ENCODE measurements around the gene ABHD15.
"Not testable (repeated sequence)": the region's sequence is repeated elsewhere in the genome, so short reads cannot be mapped to it uniquely, and the experiment has no call there.

The ABHD15 gene

GRCh38 chr17:29567554-29568330 lies 905 bp upstream of the ABHD15 start:
- no peak for DNase-seq

GRCh38 chr17:29567304-29567553 lies 392 bp upstream of the ABHD15 start:
- DNase-seq = no peak

- DNase-seq = no peak
These were observed 979 bp downstream of the ABHD15 start for GRCh38 chr17:29565643-29566472.

- DNase-seq = no peak
These were observed 3.0 kb downstream of the ABHD15 start for GRCh38 chr17:29563816-29564215.

- DNase-seq = no peak
These were observed 4.2 kb downstream of the ABHD15 start for GRCh38 chr17:29562615-29563014.

GRCh38 chr17:29561554-29562517 lies 5.0 kb downstream of the ABHD15 start:
- DNase-seq = peak; percentile 35

GRCh38 chr17:29560316-29560715 lies 6.5 kb downstream of the ABHD15 start:
- DNase-seq = no peak

- no peak for DNase-seq
These were observed 7.2 kb downstream of the ABHD15 start for GRCh38 chr17:29559640-29560039.

- not testable (repeated sequence) for DNase-seq
These were observed 8.7 kb downstream of the ABHD15 start for GRCh38 chr17:29558139-29558538.

GRCh38 chr17:29557739-29558116 lies 9.1 kb downstream of the ABHD15 start:
- no peak for DNase-seq

- no peak for DNase-seq
These were observed 9.6 kb downstream of the ABHD15 start for GRCh38 chr17:29557085-29557738.

GRCh38 chr17:29555840-29556239 lies 11.0 kb downstream of the ABHD15 start:
- DNase-seq = no peak

- no peak for DNase-seq
These were observed 17.5 kb downstream of the ABHD15 start for GRCh38 chr17:29549177-29549923.

GRCh38 chr17:29546830-29547229 lies 20.0 kb downstream of the ABHD15 start:
- no peak for DNase-seq

GRCh38 chr17:29546085-29546484 lies 20.8 kb downstream of the ABHD15 start:
- no peak for DNase-seq

- DNase-seq = no peak
These were observed 22.8 kb downstream of the ABHD15 start for GRCh38 chr17:29544066-29544465.

- DNase-seq = no peak
These were observed 32.9 kb downstream of the ABHD15 start for GRCh38 chr17:29533976-29534375.

GRCh38 chr17:29526322-29526721 lies 40.5 kb downstream of the ABHD15 start:
- no peak for DNase-seq

GRCh38 chr17:29524692-29525091 lies 42.1 kb downstream of the ABHD15 start:
- DNase-seq = no peak

GRCh38 chr17:29518359-29518758 lies 48.5 kb downstream of the ABHD15 start:
- DNase-seq = no peak

GRCh38 chr17:29514792-29515191 lies 52.0 kb downstream of the ABHD15 start:
- DNase-seq = no peak

- DNase-seq = no peak
These were observed 55.9 kb downstream of the ABHD15 start for GRCh38 chr17:29510953-29511352.
